GM19023 (cell line): ENCODE measurements around the gene ETF1.
A peak's percentile ranks its signal among the peaks of the same experiment; 100 is the strongest.

ENCODE experiments used
- ATAC-seq: cut with Tn5 transposase; IDR thresholded peaks from one replicate; pipeline ENCODE4 v1.9.1; 2021; ENCODE audit warnings: mild to moderate bottlenecking, moderate library complexity; ENCODE audit not compliant: unreplicated experiment

The ETF1 gene

DNA sequence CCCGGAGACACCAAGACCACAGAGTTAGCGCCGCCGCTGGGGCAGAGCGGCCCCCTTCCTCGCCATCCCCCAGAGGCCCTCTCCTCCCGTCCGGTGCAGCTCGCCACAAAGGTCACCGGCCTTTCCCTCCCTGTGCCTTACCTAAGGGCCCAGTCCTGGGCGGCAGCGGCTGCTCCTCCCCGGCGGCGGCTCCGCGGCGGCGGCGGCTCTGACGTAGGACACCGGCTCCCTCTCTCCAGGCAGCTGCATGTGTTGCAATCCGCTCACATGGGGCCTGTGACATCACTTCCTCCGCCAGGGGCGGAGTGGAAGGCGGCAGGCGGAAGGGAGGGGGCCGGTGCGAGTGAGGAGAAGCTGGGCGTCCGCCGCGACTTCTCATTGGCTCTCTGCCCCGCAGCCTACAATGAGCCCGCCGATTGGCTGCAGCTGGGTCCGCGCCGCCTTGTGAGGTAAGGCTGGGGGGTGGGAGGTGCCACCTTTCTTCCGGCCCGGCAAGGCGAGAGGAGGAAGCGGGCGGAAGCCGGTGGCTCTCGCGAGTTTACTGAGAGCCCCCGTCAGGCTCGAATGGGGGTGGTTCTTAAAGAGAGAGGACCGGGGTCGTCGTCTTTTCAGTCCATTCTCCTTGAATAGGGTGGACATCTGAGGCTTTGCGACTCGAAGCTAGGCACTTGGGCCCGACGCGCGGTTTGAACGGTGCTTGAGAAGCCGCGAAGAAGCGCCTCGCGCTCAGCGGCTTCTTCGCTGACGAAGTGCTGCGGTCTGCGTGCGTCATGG lies at the start of gene ETF1:
ETF1 (minus strand) TSS at position 281 of the 774 bp plus-strand sequence. CDS start 318 bp downstream, outside the sequence.
- peak; percentile 90 for ATAC-seq

DNA sequence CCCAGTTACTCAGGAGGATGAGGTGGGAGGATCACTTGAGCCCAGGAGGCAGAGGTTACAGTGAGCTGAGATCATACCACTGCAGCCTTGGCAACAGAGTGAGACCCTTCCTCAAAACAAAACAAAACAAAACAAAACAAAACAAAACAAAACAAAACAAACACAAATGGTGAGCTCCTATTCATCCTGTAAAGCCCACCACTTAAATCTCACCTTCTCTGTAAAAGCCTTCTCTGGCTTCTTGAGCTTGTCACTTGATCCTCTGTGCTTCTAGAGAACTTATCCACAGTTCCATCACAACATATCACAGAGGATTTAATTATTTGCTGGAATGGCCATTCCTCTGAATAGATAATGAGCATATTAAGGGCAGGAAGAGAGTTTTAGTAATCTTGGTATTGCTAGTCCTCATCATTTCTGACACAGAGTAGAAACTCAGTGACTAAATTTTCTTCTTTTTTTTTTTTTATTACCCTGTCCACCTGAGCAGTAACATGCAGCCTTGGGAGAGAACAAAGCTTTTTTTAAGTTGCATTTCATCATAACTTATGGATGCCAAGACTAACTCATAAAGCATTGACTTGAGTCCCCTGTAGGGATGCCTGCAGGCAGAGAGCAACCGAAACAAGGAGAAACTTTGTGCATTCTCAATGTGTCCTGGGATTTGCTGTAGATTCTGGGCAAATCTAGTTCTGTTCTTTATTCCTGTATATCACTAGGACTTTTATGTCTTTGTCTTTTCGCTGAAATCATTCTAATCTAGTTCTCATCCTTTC lies 45.2 kb upstream of the ETF1 start:
- ATAC-seq = no peak

DNA sequence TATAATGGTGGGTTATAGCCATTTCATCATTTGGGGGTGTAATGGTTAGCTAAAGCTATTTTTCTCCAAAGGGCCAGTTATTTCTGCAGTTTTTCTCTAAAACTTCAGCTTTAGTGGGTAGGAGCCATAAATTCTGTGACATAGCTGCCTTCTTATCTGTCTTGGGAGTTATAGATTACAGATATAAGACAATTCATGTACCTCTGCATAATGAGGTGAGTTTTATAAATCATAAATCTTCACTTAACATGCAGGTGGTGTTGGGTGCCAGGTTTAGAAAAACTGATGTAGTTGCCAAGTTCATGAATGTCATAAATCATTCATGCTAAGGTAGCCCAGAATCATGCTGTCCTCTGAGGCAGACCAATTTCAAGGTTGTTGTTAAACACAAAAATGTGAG lies 42.1 kb upstream of the ETF1 start:
- no peak for ATAC-seq

DNA sequence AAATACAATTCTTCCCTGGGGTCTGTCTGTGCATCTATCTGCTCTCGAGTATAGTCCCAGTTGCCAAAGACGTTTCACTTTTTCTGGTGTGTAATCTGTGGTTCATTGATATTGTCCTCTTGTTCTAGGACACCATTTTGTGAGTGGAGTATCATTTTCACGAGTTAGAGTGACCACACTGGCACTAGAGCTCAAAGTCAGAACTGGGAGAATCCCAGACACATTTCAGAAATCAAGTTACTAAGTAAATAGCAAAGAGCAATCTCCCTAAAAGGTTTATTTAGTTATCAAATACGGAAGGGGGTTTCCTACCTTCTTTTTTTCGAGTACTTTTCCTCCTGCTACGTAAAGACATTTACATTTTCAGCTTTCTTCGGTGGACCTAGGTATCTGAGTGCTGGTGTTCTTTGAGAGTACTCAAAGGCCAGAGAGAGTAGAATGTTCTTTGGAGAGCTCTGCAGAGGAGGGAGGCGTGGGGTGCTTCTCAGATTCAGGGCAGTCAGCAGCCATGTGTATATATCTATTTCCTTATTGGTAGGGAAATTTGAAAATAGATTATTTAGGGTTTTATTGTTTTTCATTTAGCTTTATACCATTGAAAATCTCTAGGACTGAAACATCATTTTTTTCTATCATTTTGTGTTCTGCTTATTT lies 41.1 kb upstream of the ETF1 start:
- no peak for ATAC-seq

DNA sequence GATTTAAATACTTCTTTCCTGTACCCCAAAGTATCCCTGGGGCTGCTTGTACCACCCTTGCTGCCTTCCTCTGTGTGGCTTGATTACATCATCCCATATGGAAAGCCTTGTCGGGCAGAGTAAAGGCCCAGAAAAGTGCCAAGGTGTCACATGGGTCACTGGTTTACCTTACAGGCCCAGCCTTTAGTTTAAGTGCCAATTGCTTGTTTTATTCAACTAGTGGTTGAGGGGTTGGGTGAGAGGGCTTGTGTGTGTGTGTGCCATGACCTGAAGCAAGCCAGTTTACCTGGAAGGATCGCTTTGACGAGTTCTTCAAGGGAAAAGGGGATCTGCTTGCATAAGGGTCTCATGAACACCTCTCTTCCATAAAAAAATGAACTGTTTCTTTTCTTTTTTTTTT lies 39.9 kb upstream of the ETF1 start:
- no peak for ATAC-seq

DNA sequence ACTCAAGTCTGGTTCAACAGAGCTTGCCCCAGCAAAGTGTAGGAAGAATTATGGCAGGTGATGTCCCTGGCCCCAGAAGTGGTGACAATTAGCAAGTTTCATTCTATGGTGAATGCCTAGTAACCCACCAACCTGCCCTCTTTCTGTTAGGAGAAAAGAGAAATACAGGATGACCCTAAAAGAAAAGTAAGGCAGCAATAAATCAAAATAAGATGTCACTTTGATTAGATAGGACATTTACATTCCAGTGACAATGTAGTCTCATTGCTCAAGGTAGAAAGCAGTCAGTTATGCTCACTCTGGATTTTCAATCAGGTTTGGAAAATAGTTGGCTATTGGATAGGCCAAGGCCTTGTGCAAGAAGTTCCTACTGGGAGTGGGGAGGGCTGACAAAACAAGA lies 37.7 kb upstream of the ETF1 start:
- ATAC-seq = no peak

DNA sequence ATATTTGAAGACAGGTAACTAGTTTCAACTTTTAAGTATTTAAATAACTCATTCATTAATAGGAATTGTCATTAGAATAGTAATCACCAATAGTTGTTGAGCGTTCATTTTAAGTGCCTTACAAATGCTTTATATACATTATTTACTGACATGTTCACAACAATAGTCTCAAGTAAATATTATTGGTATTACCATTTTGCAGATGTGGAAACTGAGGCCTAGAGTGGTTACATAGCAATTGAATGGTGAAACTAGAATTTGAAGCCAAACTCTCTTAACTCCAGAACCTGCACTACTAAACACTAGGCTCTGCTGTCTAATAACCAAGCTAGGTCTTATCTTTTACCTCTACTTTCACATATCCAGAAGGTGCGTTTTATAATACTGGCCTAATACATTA lies 37.0 kb upstream of the ETF1 start:
- ATAC-seq = no peak

DNA sequence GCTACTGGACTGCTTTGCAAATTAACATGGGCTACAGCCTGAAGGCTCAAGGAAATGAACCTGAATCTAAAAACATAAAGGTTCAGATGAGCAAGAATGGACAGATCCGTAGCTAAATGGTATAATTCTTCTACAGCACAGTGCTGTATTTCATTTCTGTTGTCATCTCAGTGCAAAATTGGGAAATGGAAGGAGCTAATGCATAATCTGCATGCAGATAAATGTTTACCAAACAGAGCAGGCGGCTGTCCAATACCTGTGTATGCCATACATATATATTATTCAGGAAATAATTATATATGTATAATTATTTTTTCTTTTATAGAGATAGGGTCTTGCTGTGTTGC lies 36.5 kb upstream of the ETF1 start:
- ATAC-seq = no peak

DNA sequence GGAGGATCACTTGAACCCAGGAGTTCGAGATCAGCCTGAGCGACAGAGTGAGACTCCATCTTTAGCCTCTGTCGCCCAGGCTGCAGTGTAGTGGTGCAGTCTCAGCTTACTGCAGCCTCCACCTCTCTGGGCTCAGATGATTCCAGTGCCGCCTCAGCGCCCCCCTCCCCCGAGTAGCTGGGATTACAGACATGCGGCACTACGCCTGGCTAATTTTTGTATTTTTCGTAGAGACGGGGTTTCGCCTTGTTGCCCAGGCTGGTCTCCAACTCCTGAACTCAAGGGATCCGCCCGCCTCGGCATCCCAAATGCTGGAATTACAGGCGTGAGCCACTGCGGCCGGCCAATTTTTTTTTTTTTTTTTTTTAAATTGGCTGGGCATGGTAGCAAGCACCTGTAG lies 34.4 kb upstream of the ETF1 start:
- ATAC-seq = no peak

DNA sequence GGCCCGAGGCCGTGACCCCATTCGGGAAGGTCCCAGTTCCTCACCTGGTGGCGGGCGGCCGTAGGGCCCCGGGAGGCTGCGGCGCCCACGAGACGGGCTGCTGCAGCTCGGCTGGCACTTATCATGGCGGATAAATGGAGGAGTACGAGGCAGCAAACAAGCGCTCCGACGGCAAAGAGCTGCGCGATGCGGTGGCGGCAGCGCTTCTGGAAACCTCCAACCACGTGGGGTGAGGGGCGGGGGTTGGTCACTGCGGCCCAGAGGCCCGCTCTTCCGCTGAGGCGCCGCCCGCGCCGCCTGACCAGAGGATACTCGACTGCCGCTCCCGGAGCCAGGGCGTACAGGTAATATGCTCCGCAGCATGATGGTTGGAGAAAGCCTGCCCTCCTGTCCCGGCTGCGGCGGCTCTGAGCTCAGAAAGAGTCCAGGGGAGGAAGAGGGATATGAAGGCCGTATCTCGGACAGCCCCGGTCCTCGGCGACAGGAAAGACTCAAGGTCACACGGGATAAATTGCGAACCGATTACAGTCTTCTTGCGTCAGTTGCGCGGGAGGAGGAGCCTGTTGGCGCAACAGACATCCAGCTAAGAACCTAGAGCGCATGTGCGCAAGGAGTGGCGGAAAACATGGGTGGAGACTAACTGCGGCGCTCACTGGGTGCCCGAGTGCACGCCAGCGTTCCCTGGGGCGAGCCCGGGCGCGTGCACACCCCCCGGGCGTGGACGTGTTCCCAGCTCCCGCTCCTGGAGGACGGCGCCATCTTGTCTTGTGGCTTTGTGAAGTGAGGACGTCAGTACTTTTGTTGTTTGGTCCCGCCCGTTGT lies 32.4 kb upstream of the ETF1 start, which contains the start of gene HSPA9:
HSPA9 (minus strand) TSS at position 208 of the 822 bp plus-strand sequence; CDS start at position 125, 83 bp downstream.
- ATAC-seq = peak; percentile 85

DNA sequence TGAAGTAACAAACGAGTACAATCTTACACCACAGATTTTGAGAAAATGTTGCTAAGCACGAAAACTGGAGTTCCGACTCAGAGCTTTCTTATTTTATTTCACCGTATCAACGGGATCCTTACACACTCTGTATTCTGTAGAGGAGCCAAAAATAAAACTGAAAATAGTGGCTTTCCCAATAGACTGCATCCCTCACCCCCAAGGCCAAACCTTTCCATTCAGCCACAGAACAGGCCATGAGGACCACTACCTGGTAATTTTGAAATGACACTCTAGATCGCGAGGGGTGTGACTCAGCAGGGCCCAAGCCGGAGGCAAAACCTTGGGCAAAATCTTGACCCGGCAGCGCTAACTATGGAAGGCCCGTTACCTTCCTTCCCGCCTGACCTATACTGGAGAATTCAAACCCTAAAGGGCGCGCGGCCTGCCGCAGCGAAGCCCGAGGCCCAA lies 31.7 kb upstream of the ETF1 start:
- ATAC-seq = no peak

DNA sequence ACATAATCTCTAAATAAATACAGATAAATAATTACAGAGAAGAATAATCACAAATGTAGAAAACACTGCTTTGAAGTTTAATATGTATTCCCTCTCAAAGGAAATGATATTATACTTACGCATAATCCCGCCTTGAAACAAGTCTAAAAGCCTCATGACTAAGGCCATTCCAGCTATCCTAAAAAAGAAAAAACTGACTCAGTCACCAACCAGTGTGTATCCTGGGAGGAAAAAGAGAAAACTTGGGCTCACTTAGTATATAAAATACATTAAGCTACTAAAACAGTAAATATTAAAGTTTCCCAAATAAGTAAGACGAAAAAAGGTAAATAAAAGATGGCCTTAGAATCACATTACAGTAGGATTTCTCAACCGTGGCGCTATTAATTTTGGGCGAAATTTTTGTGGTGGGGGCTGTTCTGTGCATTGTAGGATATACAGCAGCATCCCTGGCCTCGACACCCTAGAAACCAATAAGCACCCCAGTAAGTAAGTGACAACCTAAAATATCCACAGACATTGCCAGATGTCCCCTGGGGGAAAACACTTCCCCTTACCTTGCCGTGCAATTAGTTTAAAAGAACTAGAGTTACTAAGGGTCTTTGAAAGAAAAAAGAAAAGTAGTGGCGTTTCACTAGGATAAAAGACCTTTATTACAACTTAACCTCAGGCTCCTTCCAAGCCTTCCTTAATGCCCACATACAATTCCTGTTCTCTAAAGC lies 31.1 kb upstream of the ETF1 start:
- no peak for ATAC-seq

DNA sequence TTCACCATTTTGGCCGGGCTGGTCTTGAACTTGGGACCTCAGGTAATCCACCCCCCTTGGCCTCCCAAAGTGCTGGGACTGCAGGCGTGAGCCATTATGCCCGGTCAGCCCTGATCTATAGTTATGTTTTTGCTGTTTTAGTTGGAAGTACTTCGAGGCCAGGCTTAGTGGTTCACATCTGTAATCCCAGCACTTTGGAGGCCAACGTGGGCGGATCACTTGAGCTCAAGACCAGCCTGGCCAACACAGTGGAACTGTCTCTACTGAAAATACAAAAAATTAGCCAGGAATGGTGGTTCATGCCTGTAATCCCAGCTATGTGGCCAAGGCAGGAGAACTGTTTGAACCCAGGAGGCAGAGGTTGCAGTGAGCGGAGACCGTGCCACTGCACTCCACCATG lies 30.2 kb upstream of the ETF1 start:
- no peak for ATAC-seq

DNA sequence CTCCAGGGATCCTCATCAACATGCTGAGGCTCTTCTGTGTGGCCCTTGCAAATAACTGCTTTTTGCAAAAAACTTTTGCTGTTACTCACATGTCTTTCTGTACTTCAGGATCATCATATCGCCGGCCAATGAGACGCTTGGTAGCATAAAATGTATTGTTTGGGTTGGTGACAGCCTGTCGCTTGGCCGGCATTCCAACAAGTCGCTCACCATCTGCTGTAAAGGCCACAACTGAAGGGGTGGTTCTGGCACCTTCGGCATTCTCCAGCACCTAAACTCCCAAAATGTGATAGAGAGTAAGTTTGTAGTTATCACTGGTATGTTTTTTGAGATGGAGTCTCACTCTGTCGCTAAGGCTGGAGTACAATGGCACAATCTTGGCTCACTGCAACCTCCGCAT lies 27.8 kb upstream of the ETF1 start:
- ATAC-seq = no peak

DNA sequence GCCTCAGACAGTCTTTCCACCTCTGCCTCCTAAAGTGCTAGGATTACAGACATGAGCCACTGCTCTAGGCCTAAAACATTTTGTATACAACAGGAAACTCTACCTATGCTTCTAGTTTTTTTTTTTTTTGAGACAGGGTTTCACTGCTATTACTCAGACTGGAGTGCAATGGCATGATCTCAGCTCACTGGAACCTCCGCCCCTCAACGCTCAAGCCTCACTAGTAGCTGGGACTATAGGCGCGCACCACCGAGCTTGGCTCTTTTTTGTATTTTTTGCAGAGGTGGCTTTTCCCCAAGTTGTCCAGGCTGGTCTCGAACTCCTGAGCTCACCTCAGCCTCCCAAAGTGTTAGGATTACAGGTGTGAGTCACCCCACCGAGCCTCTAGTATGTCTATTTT lies 26.7 kb upstream of the ETF1 start:
- no peak for ATAC-seq

DNA sequence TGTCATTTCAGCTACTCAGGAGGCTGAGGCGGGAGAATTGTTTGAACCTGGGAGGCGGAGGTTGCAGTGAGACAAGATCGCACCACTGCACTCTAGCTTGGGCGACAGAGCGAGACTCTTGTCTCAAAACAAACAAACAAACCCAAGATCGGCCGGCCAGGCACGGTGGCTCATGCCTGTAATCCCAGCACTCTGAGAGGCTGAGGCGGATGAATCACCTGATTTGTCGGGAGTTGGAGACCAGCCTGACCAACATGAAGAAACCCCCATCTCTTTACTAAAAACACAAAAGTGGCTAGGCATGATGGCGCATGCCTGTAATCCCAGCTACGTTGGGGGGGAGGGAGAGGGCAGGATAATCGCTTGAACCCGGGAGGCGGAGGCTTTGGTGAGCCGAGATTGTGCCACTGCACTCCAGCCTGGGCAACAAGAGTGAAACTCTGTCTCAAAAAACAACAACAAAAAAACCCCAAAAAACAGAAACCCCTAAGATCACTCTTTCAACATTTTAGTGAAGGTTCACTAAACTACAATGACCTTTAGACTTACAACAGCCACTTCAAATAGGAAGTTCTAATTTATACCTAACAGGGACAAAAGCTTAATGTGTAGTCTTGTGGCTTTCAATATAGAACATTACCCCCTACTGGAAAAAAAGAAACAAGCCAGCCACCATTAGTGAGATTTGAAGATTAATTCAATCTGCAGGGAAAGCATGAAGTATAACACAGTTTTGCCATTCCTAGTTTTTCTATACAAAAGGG lies 25.2 kb upstream of the ETF1 start:
- ATAC-seq = no peak

DNA sequence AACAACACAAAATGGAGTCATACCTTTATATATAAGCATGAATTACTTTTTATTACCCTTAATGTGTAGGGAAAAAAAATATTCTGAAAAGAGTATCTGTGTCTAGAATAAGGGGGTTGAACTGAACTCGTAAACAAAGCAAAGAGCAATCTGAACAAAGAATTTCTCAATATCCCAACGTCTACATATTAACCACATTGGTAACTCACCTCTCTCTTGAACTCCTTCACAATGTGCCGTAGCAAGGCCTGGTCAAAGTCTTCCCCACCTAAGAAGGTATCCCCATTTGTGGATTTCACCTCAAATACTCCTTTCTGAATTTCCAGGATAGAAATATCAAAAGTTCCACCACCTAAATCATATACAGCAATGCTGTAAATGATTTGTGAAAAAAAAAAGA lies 23.8 kb upstream of the ETF1 start:
- no peak for ATAC-seq

DNA sequence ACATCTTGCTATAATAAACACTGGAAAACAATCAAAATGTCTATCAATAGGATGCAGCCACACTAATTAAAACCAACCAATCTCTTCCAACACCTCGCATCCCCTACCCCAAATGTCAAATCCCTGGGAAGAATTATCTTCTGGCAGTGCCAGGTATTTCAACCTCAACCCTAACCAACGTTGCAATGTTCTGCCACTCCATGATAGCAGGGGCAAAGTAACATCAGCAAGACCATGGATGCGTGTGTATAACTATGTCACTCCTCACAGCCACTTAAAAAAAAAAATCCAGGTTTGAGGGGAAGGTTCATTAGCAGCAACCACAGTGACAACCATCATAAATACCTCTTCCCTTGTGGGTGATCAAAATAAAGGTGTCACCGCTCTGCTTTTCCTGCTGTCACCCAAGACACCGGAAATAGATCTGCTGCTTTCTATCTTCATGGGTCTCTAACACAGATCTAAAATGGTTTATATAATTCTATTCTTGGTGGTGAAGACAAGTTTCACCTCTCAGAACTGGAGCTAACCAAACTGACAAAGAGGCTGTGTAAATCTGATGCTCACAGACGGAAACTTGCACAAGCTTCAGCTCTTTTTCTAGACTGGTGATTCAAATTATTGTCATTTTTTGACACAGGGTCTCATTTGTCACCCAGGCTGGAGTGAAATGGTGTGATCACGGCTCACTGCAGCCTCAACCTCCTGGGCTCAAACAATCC lies 22.2 kb upstream of the ETF1 start:
- ATAC-seq = no peak

DNA sequence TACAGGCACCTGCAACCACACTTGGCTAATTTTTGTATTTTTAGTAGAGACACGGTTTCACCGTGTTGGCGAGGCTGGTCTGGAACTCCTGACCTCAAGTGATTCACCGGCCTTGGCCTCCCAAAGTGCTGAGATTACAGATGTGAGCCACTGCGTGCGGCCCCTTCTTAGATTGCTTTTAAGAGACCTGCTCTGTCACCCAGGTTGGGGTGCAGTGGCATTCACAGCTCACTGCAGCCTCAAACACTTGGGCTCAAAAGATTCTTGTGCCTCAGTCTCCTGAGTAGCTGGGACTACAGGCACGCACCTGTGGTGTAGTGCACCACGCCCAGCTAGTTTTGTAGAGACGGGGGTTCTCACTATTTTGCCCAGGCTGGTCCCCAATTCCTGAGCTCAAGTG lies 21.2 kb upstream of the ETF1 start:
- no peak for ATAC-seq
